SH-SY5Y (cell line): Measurements from ENCODE around the gene DIAPH3.

ENCODE experiments used
- GATA2 ChIP-seq: IDR thresholded peaks from 2 replicates; pipeline ENCODE4 v1.6.1; 2011; ENCODE audit warnings: mild to moderate bottlenecking, low read depth, low read length
- GATA3 ChIP-seq: IDR thresholded peaks from 2 replicates; pipeline ENCODE4 v1.6.1; 2011; ENCODE audit warnings: low read depth, mild to moderate bottlenecking, low read length, moderate library complexity

DNA sequence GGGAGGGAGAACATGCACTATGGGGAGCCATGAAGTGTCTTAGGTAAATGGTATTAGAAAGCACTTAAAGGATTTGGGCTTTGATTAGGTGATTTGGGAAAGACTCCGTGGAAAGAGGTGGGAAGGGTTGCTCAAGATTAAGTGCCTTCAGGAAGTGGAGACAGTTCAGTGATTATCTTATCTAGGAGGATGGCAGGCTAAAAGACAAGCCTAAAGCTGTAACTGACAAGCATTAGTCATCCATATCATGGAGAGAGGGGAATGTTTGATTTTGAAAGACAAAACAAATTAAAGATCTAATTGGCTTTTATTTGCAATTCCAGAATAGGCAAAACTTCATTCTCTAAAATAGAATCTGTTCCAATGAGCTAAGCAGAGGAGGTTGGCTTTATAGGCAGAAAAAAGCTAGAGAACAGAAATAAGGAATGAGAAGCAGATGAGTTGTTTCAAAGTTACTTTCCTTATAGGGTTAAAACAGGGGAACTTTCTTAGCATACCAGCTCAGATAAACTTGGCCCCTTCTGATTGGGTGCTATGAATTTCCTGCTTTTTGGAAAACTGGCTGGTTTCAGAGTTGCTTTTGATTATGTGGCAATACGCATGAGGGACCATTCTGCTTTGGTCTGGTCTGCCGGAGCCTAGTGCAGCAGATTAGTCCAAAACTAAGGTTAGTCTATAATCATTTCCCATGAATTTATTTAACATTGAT, 1.8 kb upstream of the DIAPH3 start:
- TF ChIP-seq GATA3 (no peak), GATA2 (no peak)
